HK-2 (cell line): ENCODE data around the gene PLA2G2A.

Experiments used
- DNase-seq: peaks from one replicate; pipeline ENCODE4 v3.0.0-alpha.2; 2018; ENCODE audit not compliant: unreplicated experiment

The PLA2G2A gene

DNA sequence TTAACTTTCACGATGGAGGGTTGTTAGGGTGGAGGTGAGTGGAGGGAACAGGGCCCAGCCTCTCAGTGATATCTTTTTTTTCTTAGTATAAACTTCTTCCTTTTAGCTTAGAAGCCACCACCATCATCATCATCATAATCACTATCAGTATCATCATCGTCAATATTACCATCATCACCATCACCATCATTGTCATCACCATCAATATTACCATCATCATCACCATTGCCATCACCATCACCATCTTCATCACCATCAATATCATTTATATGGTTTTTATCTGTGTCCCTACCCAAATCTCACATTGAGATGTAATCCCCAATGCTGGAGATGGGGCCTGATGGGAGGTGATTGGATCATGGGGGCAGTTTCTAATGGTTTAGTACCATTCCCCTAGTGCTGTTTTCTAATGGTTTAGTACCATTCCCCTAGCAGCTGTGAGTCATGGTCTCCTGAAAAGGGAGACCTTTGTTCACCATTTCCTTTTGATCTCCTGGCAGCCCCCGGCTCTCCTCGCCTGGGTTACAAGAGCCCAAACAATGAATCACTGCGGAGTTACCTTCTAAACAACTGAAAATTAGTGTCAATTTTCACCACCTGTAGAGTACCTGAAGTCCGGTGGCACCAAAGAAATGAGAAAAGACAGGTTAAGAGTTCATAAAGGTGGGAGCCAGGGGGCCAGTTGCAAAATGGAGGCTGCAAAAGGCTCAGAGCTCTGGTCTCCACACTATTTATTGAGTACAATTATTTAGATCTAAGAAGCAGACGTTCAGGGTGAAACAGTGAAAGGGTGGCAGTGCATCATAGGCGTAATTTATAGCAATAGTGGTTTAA lies 52.9 kb downstream of the PLA2G2A start:
- DNase-seq = no peak
